PC-3 (cell line): ENCODE measurements around the gene TMEM232.

Experiments used
- EZH2 ChIP-seq: fragments of 300-600 bp; sonication (generic); IDR thresholded peaks from one replicate; pipeline ENCODE4 v1.6.1; 2017; ENCODE audit warnings: antibody characterized with exemption, mild to moderate bottlenecking, low read length; ENCODE audit not compliant: unreplicated experiment
- TF ChIP-seq, protein P1 (sequence below): fragments of 300-600 bp; sonication (generic); conservative IDR thresholded peaks from 2 replicates; pipeline ENCODE4 v1.5.1; 2017; ENCODE audit warnings: antibody characterized with exemption, low read depth, mild to moderate bottlenecking, low read length

DNA sequence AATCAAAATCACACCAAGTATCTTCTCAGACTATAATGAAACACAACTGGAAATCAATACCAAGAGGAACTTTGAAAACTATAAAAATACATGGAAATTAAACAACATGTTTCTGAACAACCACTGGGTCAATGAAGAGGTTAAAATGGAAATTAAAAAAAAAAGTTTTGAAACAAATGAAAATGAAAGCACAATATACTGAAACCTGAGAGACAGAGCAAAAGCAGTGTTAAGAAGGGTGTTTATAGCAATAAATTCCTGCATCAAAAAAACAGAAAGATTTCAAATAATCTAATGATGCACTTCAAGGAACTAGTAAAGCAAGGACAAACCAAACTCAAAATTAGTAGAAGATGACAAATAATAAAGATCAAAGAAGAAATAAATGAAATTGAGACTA, 92.0 kb downstream of the TMEM232 start:
- TF ChIP-seq, protein P1, sequence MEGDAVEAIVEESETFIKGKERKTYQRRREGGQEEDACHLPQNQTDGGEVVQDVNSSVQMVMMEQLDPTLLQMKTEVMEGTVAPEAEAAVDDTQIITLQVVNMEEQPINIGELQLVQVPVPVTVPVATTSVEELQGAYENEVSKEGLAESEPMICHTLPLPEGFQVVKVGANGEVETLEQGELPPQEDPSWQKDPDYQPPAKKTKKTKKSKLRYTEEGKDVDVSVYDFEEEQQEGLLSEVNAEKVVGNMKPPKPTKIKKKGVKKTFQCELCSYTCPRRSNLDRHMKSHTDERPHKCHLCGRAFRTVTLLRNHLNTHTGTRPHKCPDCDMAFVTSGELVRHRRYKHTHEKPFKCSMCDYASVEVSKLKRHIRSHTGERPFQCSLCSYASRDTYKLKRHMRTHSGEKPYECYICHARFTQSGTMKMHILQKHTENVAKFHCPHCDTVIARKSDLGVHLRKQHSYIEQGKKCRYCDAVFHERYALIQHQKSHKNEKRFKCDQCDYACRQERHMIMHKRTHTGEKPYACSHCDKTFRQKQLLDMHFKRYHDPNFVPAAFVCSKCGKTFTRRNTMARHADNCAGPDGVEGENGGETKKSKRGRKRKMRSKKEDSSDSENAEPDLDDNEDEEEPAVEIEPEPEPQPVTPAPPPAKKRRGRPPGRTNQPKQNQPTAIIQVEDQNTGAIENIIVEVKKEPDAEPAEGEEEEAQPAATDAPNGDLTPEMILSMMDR: no peak
- TF ChIP-seq EZH2: no peak
